Body of pancreas (tissue), 4 donors: ENCODE results near the gene KIF5B. TPM values are rescaled to one million over a fixed set of nuclear protein-coding genes. Genes with fewer than 3 reads are reported as not detected.

Experiments used
- ATAC-seq: fragments of 150-250 bp; one replicate; pipeline ENCODE4 v1.9.1; 2016
- DNase-seq, 4 donors: peaks; one replicate each; pipeline ENCODE4 v3.0.0-alpha.2; 2019
- H3K27ac ChIP-seq, 4 donors: fragments of 200-600 bp; sonication (generic); 1 replicate in 3 of 4; 2 replicates in 1 of 4; pipeline versions ENCODE4 v1.5.1 to v1.6.1; 2016 to 2019; ENCODE audit warnings: mild to moderate bottlenecking in 1 of 4, mixed read lengths in 1 of 4, moderate library complexity in 1 of 4
- H3K27me3 ChIP-seq, 2 donors: fragments of 200-600 bp; sonication (generic); one replicate each; pipeline ENCODE4 v1.6.0; 2016; ENCODE audit warnings: mild to moderate bottlenecking in 1 of 2
- H3K36me3 ChIP-seq, 2 donors: fragments of 200-600 bp; sonication (generic); replicated peaks in 1 of 2; 2 replicates each; pipeline ENCODE4 v1.5.1; 2016; ENCODE audit warnings: low read depth in 2 of 2; ENCODE audit not compliant: insufficient read depth in 1 of 2
- H3K4me1 ChIP-seq: fragments of 200-600 bp; sonication (generic); one replicate; pipeline ENCODE4 v1.6.0; 2016
- H3K4me3 ChIP-seq, 2 donors: fragments of 200-600 bp; sonication (generic); 1 replicate in 1 of 2; 2 replicates in 1 of 2; pipeline ENCODE4 v1.5.1; 2016 to 2019
- H3K9me3 ChIP-seq, 3 donors: fragments of 200-600 bp; sonication (generic); 1 replicate in 2 of 3; 2 replicates in 1 of 3; pipeline ENCODE4 v1.5.1; 2016
- CTCF ChIP-seq, 7 experiments: fragments of 450-650 bp in 4 of 7; fragments of 200-600 bp in 3 of 7; sonication (generic) in 3 of 7; IDR thresholded peaks; one replicate each; pipeline ENCODE4 v1.5.1; 2016 to 2019; ENCODE audit warnings: antibody characterized with exemption in 7 of 7
- POLR2A ChIP-seq, 3 donors: fragments of 450-650 bp; IDR thresholded peaks; one replicate each; pipeline ENCODE4 v1.6.1; 2016; ENCODE audit warnings: antibody characterized with exemption in 3 of 3, mild to moderate bottlenecking in 2 of 3
- WGBS, 2 donors: methylation state at CpG; one replicate each; pipeline ENCODE4 v1.1.5; 2017; 5-methylcytosine and 5-hydroxymethylcytosine counted together
- intact Hi-C: fragments of 100-400 bp; cut with DNase I; formaldehyde crosslinking; loops from one replicate; pipeline ENCODE4 v1.15.1; 2023
- total RNA-seq, 2 donors: library from RNA; depleted of rRNA; stranded (reverse); fragments of >200 nt; gene quantifications; one replicate each; pipeline ENCODE4 v1.1.0, GENCODE V29; 2016

KIF5B gene
- total RNA-seq, 2 donors from 2014 or later, result 53.7 to 59.9 TPM

GRCh38 chr10:32005050-32005449 is 51.2 kb downstream of the KIF5B start:
- Histone ChIP-seq H3K9me3 (no peaks in the 10 kb centered on the region), H3K27me3 (no peaks in the 10 kb centered on the region), H3K36me3 (peaks cover 0 to 6% of the 10 kb centered on the region in 2 donors), H3K4me1 (peaks cover 11% of the 10 kb centered on the region), H3K27ac (no peak overlapping the region), H3K4me3 (no peak overlapping the region)
- DNase-seq (peak; percentile 24 to 61 (median 44)), ATAC-seq (peak; percentile 34)
- intact Hi-C loops, result no loop called here
- 50 to 55% methylated on average over 2 to 4 of the region's 4 CpGs for WGBS, 2 donors
- TF ChIP-seq CTCF (IDR thresholded peaks at IDR 0.05) (peak in 6 of 7 experiments; percentile 36 to 51 (median 46)), POLR2A (IDR thresholded peaks at IDR 0.05) (no peak)

DNA sequence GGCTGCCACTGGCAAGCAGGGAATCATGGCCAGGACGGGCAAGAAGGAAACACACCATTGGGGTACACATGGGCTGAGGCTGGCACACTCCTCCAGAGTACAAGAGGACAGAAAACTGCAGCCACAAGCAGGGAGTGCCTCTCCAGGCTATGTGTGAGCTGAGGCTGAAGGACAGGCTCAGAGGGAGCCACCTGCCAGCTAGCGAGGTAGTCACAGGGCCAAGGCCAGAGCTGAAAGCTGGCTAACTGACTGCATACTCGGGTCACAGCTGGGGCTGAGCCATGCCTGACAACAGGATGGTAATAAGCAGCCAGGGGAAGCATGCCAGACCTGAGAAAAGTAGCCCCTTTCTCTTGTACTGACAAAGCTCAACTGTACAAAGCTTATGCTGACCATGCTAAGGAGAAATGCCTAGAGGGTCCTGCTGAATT is 52.0 kb downstream of the KIF5B start:
- intact Hi-C loops, result no loop called here
- Histone ChIP-seq H3K27ac (peak overlapping the region in 1 of 4 donors; percentile 47), H3K4me1 (peaks cover 11% of the 10 kb centered on the region), H3K9me3 (no peaks in the 10 kb centered on the region), H3K4me3 (no peak overlapping the region), H3K27me3 (no peaks in the 10 kb centered on the region), H3K36me3 (peaks cover 0 to 6% of the 10 kb centered on the region in 2 donors)
- TF ChIP-seq CTCF (IDR thresholded peaks at IDR 0.05), result peak in 1 of 7 experiments; percentile 5
- TF ChIP-seq POLR2A (IDR thresholded peaks at IDR 0.05), result no peak
- DNase-seq (peak; percentile 69 to 83 (median 78)), ATAC-seq (peak; percentile 87)
- WGBS, 2 donors, result 7 to 8% methylated on average over 3 of the region's 3 CpGs

DNA sequence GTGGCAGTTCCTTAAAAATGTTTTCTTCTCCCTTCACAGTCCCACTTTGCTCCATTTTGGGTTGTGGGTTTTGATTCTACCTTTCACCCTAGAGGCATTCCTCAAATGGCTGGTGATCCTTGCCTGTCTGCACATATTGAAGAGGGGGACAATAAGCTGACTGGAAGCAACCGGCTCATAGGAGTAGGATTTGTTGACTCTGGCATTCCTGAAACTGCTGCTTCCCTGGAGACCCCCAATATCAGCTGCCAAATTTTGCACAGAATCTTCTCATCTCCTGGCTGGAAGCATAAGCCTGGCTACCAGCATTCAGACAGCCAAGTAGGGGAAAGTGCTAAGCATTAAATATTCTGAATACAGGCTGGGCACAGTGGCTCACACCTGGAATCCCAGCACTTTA is 53.7 kb downstream of the KIF5B start:
- intact Hi-C loops, result no loop called here
- Histone ChIP-seq H3K9me3 (no peaks in the 10 kb centered on the region), H3K4me1 (peaks cover 11% of the 10 kb centered on the region), H3K27ac (no peak overlapping the region), H3K4me3 (no peak overlapping the region), H3K27me3 (no peaks in the 10 kb centered on the region), H3K36me3 (no peaks in the 10 kb centered on the region)
- no peak for DNase-seq
- WGBS, 2 donors, result 53 to 86% methylated on average over 1 of the region's 1 CpG
- ATAC-seq, result no peak
- TF ChIP-seq POLR2A (IDR thresholded peaks at IDR 0.05) (no peak), CTCF (IDR thresholded peaks at IDR 0.05) (no peak)

DNA sequence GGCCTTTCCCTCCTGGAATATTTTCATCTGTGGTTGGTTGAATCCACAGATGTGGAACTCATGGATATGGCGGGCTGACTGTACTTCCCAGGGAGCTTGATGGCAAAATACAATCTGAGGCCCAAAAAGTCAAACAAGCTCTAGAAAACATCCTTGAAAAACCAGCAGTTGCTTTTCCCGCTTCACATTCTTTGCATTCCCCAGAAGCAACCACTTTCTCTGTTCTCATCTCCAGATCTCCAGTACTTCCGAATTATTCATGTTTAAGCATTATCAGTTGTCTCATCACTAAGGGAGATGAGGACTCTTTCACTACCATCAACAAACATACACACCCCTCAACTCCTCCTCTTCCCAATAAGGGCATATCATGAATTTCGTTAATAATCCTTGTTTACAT is 55.3 kb downstream of the KIF5B start:
- ATAC-seq (no peak), DNase-seq (no peak)
- no peak for TF ChIP-seq POLR2A (IDR thresholded peaks at IDR 0.05)
- TF ChIP-seq CTCF (IDR thresholded peaks at IDR 0.05), result no peak

DNA sequence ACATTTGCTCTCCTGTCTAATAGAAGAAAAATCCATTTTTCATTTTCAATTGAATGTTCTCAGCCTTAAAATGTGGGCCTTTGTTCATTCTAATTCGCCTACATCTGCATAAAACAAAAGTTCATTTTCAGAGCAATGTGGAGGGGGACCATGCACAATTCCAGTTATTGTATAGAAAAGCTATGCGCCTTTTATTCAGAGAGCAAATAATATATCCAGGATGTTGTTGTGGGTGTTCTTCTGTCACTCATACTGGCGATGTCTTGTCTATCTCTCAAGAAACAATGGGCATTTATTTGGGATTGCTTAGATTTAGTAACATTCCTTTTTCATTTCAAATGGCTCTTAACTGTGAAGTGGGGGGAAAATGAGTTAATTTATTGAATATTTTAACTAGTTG is 56.4 kb downstream of the KIF5B start:
- TF ChIP-seq CTCF (IDR thresholded peaks at IDR 0.05), result no peak
- TF ChIP-seq POLR2A (IDR thresholded peaks at IDR 0.05), result no peak
- Histone ChIP-seq H3K27me3 (no peaks in the 10 kb centered on the region), H3K4me1 (peaks cover 11% of the 10 kb centered on the region), H3K9me3 (no peaks in the 10 kb centered on the region), H3K27ac (no peak overlapping the region), H3K36me3 (no peaks in the 10 kb centered on the region), H3K4me3 (no peak overlapping the region)
- WGBS, 2 donors, result 92% methylated on average over 3 of the region's 3 CpGs
- intact Hi-C loops, result no loop called here
- DNase-seq (no peak), ATAC-seq (no peak)

More for the DNA sequence above, 55.3 kb downstream of the KIF5B start:
- Histone ChIP-seq H3K4me3 (no peak overlapping the region), H3K27me3 (no peaks in the 10 kb centered on the region), H3K36me3 (no peaks in the 10 kb centered on the region), H3K9me3 (no peaks in the 10 kb centered on the region), H3K27ac (no peak overlapping the region), H3K4me1 (peaks cover 11% of the 10 kb centered on the region)
- intact Hi-C loops, result no loop called here
- WGBS, 2 donors, result 50 to 64% methylated on average over 4 of the region's 4 CpGs
